OCI-LY1 (cell line): Measurements from ENCODE around the gene TRIM68.

Experiments
- H2AFZ ChIP-seq: fragments of 200-600 bp; sonication (generic), shearing (Covaris generic); 2 replicates; pipeline ENCODE4 v1.6.0; 2014; ENCODE audit warnings: antibody characterized with exemption, mild to moderate bottlenecking, low read length
- H3F3A ChIP-seq: fragments of 200-600 bp; sonication (generic), shearing (Covaris generic); 2 replicates; pipeline ENCODE4 v1.6.0; 2014; ENCODE audit warnings: mild to moderate bottlenecking, antibody characterized with exemption, low read length, moderate library complexity; ENCODE audit not compliant: insufficient read depth
- H3K27ac ChIP-seq: fragments of 200-600 bp; sonication (generic); 2 replicates; pipeline ENCODE4 v1.5.1; 2014; ENCODE audit warnings: low read length, mixed run types, mild to moderate bottlenecking, low read depth; ENCODE audit not compliant: poor library complexity, severe bottlenecking
- H3K27me3 ChIP-seq: fragments of 200-600 bp; sonication (generic); 2 replicates; pipeline ENCODE4 v1.6.0; 2014; ENCODE audit warnings: antibody characterized with exemption, mild to moderate bottlenecking, low read length, moderate library complexity; ENCODE audit not compliant: insufficient read depth
- H3K36me3 ChIP-seq: fragments of 200-600 bp; sonication (generic); 2 replicates; pipeline ENCODE4 v1.6.1; 2014; ENCODE audit warnings: mild to moderate bottlenecking, antibody characterized with exemption, low read length, moderate library complexity, mixed read lengths; ENCODE audit not compliant: insufficient read depth
- H3K4me1 ChIP-seq: fragments of 200-600 bp; sonication (generic); 2 replicates; pipeline ENCODE4 v1.5.1; 2014; ENCODE audit warnings: mild to moderate bottlenecking, low read length, moderate library complexity; ENCODE audit not compliant: insufficient read depth, severe bottlenecking
- H3K4me2 ChIP-seq: fragments of 200-600 bp; sonication (generic), shearing (Covaris generic); 2 replicates; pipeline ENCODE4 v1.6.1; 2014; ENCODE audit warnings: low read length
- H3K4me3 ChIP-seq: fragments of 200-600 bp; sonication (generic); 2 replicates; pipeline ENCODE4 v1.5.1; 2014; ENCODE audit warnings: low read length, low read depth, mild to moderate bottlenecking, mixed read lengths; ENCODE audit not compliant: poor library complexity, severe bottlenecking
- H3K79me2 ChIP-seq: fragments of 200-600 bp; shearing (Covaris generic); 2 replicates; pipeline ENCODE4 v1.6.1; 2016; ENCODE audit warnings: mixed run types, low read length, mixed read lengths; ENCODE audit not compliant: insufficient read depth
- H3K9ac ChIP-seq: fragments of 200-600 bp; sonication (generic), shearing (Covaris generic); 2 replicates; pipeline ENCODE4 v1.6.1; 2014; ENCODE audit warnings: mild to moderate bottlenecking, low read length, mixed read lengths
- H3K9me2 ChIP-seq: fragments of 200-600 bp; sonication (generic), shearing (Covaris generic); 2 replicates; pipeline ENCODE4 v1.6.1; 2014; ENCODE audit warnings: low read depth, mild to moderate bottlenecking, low read length, mixed read lengths
- H3K9me3 ChIP-seq: fragments of 200-600 bp; shearing (Covaris generic); 2 replicates; pipeline ENCODE4 v1.6.1; 2014; ENCODE audit warnings: low read length, mixed read lengths
- H4K20me1 ChIP-seq: fragments of 200-600 bp; sonication (generic), shearing (Covaris generic); 2 replicates; pipeline ENCODE4 v1.6.0; 2016; ENCODE audit warnings: mild to moderate bottlenecking, low read length; ENCODE audit not compliant: insufficient read depth
- CTCF ChIP-seq: fragments of 200-600 bp; sonication (generic), shearing (Covaris generic); IDR thresholded peaks from 2 replicates; pipeline ENCODE4 v1.5.1; 2017; ENCODE audit warnings: mild to moderate bottlenecking, antibody characterized with exemption, low read length, moderate library complexity, mixed read lengths
- EZH2 ChIP-seq: fragments of 200-600 bp; sonication (generic), shearing (Covaris generic); IDR thresholded peaks from 2 replicates; pipeline ENCODE4 v1.8.0; 2017; ENCODE audit warnings: borderline replicate concordance, mixed run types, mild to moderate bottlenecking, antibody characterized with exemption, low read length, moderate library complexity, mixed read lengths

The TRIM68 gene

DNA sequence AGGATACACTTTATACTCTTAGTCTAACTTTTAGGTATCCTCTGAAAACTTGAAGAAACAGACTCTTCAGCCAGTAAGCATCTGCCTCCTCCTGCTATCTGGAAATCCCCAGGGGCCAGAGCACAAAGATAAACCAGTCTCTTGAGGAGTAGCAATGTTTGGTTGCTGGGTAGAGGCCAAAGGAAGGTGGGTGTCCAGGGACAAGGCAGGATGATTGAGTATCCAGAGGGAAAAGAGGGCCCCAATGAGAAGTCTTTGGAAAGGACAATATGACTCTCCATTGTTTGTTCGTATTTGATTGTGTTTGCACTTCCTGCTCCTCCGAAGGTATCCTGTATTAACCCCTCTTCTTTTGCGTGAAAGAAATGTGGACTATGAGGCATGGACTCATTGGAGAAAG, 19.0 kb downstream of the TRIM68 start:
- H3K9ac ChIP-seq: no peak overlapping the region
- no peaks in the 10 kb centered on the region for H3K4me1 ChIP-seq
- no peaks in the 10 kb centered on the region for H3K79me2 ChIP-seq
- H3K9me3 ChIP-seq: no peaks in the 10 kb centered on the region
- no peak overlapping the region for H3K4me3 ChIP-seq
- no peaks in the 10 kb centered on the region for H3K9me2 ChIP-seq
- TF ChIP-seq CTCF (no peak), EZH2 (no peak)
- no peaks in the 10 kb centered on the region for H3K36me3 ChIP-seq
- H3K4me2 ChIP-seq: no peak overlapping the region
- no peak overlapping the region for H3K27ac ChIP-seq
- H3K27me3 ChIP-seq: no peaks in the 10 kb centered on the region
- no peaks in the 10 kb centered on the region for H4K20me1 ChIP-seq
- H2AFZ ChIP-seq: no peak overlapping the region
- no peaks in the 10 kb centered on the region for H3F3A ChIP-seq

GRCh38 chr11:4581443-4581842, 26.6 kb downstream of the TRIM68 start, which contains the start of gene OR52I2:
OR52I2 (plus strand) TSS chr11:4581743.
- no peaks in the 10 kb centered on the region for H3K4me1 ChIP-seq
- no peaks in the 10 kb centered on the region for H3F3A ChIP-seq
- no peaks in the 10 kb centered on the region for H3K79me2 ChIP-seq
- H3K9me2 ChIP-seq: no peaks in the 10 kb centered on the region
- no peaks in the 10 kb centered on the region for H3K9me3 ChIP-seq
- H3K4me3 ChIP-seq: no peak within 1 kb of the TSS
- no peak within 1 kb of the TSS for H3K9ac ChIP-seq
- H3K27me3 ChIP-seq: no peaks in the 10 kb centered on the region
- H3K4me2 ChIP-seq: no peak within 1 kb of the TSS
- no peak within 1 kb of the TSS for H2AFZ ChIP-seq
- H3K27ac ChIP-seq: no peak within 1 kb of the TSS
- H4K20me1 ChIP-seq: no peaks in the 10 kb centered on the region
- TF ChIP-seq CTCF (no peak), EZH2 (no peak)
- no peaks in the 10 kb centered on the region for H3K36me3 ChIP-seq

DNA sequence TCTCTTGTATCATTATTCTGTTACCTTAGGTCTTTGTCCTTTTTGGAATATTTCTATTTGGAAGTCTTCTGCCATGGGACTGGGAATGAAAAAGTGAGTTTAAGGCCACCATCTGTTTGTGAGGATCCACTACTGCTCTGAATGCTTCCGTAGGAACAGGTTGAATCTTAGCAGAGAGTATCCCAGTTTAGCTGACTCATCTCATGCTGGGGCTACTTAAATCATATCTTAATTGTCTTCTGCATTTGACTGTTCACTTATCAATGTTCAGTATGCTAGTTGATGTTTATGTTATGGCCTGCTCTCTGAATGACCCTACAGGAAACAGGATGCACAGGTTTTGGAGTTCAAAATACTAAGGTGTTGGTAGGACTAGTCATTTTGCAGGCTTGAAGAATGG, 27.9 kb downstream of the TRIM68 start:
- Histone ChIP-seq H3K36me3 (no peaks in the 10 kb centered on the region), H3K9me3 (no peaks in the 10 kb centered on the region), H3K27me3 (no peaks in the 10 kb centered on the region), H3K27ac (no peak overlapping the region), H3K9me2 (no peaks in the 10 kb centered on the region), H3F3A (no peaks in the 10 kb centered on the region), H3K4me1 (no peaks in the 10 kb centered on the region), H4K20me1 (no peaks in the 10 kb centered on the region), H3K4me2 (no peak overlapping the region), H2AFZ (no peak overlapping the region), H3K9ac (no peak overlapping the region), H3K79me2 (no peaks in the 10 kb centered on the region), H3K4me3 (no peak overlapping the region)
- no peak for TF ChIP-seq CTCF
- no peak for TF ChIP-seq EZH2
